ENCODE results near the gene POLR2H.

- TF ChIP-seq EZH2 (IDR thresholded peaks at IDR 0.05; ENCODE audit: insufficient read depth, poor library complexity, severe bottlenecking) (no peak), EZH2phosphoT487 (IDR thresholded peaks at IDR 0.05; ENCODE audit: insufficient read depth, low read depth) (no peak)
Observed at GRCh38 chr3:184327171-184327570, 34.3 kb upstream of the POLR2H start.

Data from GM23248 (cell line).